HG02642 (cell line): ENCODE data around the gene KIF19.

Source experiments
- ATAC-seq: cut with Tn5 transposase; IDR thresholded peaks from one replicate; pipeline ENCODE4 v1.9.1; 2021; ENCODE audit warnings: mild to moderate bottlenecking; ENCODE audit not compliant: unreplicated experiment, poor library complexity

Gene KIF19

GRCh38 chr17:74339537-74340195 lies 13.6 kb downstream of the KIF19 start:
- no peak for ATAC-seq

- ATAC-seq = no peak
Measured at GRCh38 chr17:74340470-74341023, 14.5 kb downstream of the KIF19 start.

GRCh38 chr17:74342224-74342623 lies 16.2 kb downstream of the KIF19 start:
- no peak for ATAC-seq

GRCh38 chr17:74343121-74343520 lies 17.1 kb downstream of the KIF19 start:
- ATAC-seq = no peak

- ATAC-seq = no peak
Measured at GRCh38 chr17:74343526-74344284, 17.7 kb downstream of the KIF19 start.

GRCh38 chr17:74344658-74345057 lies 18.6 kb downstream of the KIF19 start:
- no peak for ATAC-seq

- ATAC-seq = no peak
Measured at GRCh38 chr17:74345433-74346241, 19.6 kb downstream of the KIF19 start.

- ATAC-seq = no peak
Measured at GRCh38 chr17:74347646-74348045, 21.6 kb downstream of the KIF19 start.

- ATAC-seq = no peak
Measured at GRCh38 chr17:74349120-74349519, 23.1 kb downstream of the KIF19 start.

GRCh38 chr17:74350486-74350885 lies 24.5 kb downstream of the KIF19 start:
- ATAC-seq = no peak

- ATAC-seq = no peak
Measured at GRCh38 chr17:74351552-74352210, 25.7 kb downstream of the KIF19 start.

GRCh38 chr17:74353446-74354060 lies 27.5 kb downstream of the KIF19 start:
- ATAC-seq = no peak

GRCh38 chr17:74354123-74354522 lies 28.1 kb downstream of the KIF19 start:
- ATAC-seq = no peak

- no peak for ATAC-seq
Measured at GRCh38 chr17:74354561-74354960, 28.5 kb downstream of the KIF19 start.

GRCh38 chr17:74355065-74355464 lies 29.0 kb downstream of the KIF19 start:
- ATAC-seq = no peak

- ATAC-seq = no peak
Measured at GRCh38 chr17:74356646-74357465, 30.8 kb downstream of the KIF19 start.

GRCh38 chr17:74357466-74357809 lies 31.4 kb downstream of the KIF19 start:
- no peak for ATAC-seq

GRCh38 chr17:74358697-74359096 lies 32.7 kb downstream of the KIF19 start:
- no peak for ATAC-seq

- no peak for ATAC-seq
Measured at GRCh38 chr17:74359916-74360315, 33.9 kb downstream of the KIF19 start.
